PFSK-1 (cell line): ENCODE data around the gene RPL23.

Experiments used
- FOXP2 ChIP-seq: optimal IDR thresholded peaks from 2 replicates; pipeline ENCODE3; 2011; ENCODE audit warnings: borderline replicate concordance, control low read depth, inconsistent platforms; ENCODE audit not compliant: insufficient read depth; ENCODE audit errors: extremely low read length, extremely low read depth
- POLR2AphosphoS5 ChIP-seq: IDR thresholded peaks from 2 replicates; pipeline ENCODE4 v1.6.1; 2012; ENCODE audit warnings: low read depth, mild to moderate bottlenecking, control low read depth, low read length, moderate library complexity
- SIN3A ChIP-seq: IDR thresholded peaks from 2 replicates; pipeline ENCODE4 v1.6.1; 2012; ENCODE audit warnings: mild to moderate bottlenecking, low read length, moderate library complexity, borderline replicate concordance; ENCODE audit not compliant: insufficient read depth
- TAF1 ChIP-seq: IDR thresholded peaks from 2 replicates; pipeline ENCODE4 v1.6.1; 2012; ENCODE audit warnings: low read length, control low read depth, borderline replicate concordance; ENCODE audit not compliant: insufficient read depth
- TF ChIP-seq, protein P1 (sequence below), 2 experiments: IDR thresholded peaks; 2 replicates each; pipeline versions ENCODE4 v1.6.1 to v1.8.0; 2011 to 2012; ENCODE audit warnings: low read depth in 2 of 2, low read length in 2 of 2, control low read depth in 1 of 2, inconsistent platforms in 1 of 2, mild to moderate bottlenecking in 1 of 2, moderate library complexity in 1 of 2; ENCODE audit not compliant: insufficient read depth in 1 of 2

Gene RPL23

DNA sequence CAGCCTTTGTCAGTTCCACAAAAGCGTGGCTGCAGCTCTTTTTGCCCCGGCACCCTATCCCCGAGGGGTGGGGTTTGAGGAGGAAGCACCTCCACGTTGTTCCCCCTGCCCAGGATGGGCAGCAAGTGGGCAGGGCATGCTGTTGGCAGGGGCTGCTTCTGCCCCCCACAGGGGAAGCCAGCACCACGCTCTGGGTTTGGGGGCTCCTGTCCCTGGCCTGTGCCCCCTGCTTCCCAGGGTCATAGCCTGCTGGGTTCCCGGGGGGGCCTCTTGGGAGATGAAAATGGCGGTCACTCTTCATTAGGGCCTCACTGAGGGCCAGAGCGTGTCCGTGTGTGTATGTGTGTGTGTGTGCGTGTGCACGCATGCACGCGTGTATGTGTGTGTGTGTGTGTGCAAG, 39.1 kb upstream of the RPL23 start:
- TF ChIP-seq, protein P1, sequence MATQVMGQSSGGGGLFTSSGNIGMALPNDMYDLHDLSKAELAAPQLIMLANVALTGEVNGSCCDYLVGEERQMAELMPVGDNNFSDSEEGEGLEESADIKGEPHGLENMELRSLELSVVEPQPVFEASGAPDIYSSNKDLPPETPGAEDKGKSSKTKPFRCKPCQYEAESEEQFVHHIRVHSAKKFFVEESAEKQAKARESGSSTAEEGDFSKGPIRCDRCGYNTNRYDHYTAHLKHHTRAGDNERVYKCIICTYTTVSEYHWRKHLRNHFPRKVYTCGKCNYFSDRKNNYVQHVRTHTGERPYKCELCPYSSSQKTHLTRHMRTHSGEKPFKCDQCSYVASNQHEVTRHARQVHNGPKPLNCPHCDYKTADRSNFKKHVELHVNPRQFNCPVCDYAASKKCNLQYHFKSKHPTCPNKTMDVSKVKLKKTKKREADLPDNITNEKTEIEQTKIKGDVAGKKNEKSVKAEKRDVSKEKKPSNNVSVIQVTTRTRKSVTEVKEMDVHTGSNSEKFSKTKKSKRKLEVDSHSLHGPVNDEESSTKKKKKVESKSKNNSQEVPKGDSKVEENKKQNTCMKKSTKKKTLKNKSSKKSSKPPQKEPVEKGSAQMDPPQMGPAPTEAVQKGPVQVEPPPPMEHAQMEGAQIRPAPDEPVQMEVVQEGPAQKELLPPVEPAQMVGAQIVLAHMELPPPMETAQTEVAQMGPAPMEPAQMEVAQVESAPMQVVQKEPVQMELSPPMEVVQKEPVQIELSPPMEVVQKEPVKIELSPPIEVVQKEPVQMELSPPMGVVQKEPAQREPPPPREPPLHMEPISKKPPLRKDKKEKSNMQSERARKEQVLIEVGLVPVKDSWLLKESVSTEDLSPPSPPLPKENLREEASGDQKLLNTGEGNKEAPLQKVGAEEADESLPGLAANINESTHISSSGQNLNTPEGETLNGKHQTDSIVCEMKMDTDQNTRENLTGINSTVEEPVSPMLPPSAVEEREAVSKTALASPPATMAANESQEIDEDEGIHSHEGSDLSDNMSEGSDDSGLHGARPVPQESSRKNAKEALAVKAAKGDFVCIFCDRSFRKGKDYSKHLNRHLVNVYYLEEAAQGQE (IDR thresholded peaks at IDR 0.05; ENCODE audit: insufficient read depth in 1 of 2, low read depth in 2 of 2, low read length in 2 of 2), result no peak
- TF ChIP-seq SIN3A (no peak), FOXP2 (no peak), TAF1 (no peak), POLR2AphosphoS5 (no peak)

DNA sequence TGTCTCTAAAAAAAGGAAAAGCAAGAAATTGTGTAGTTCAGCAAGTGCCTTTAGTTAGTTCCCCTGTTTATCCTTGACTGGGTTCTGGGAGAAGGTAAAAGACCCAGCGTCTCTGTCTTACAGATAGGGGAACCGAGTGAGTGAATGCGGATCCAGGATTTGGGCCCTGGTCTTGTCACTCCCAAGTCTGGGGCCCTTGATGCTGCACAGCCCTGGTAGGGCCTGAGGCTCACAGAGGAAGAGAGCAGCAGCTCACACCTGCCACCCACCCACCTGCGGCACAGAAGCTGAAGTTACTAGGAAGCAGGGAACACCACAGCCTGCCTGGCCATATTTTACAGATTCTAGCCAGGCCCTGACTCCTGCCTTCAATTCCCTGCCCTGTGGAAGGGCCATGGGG, 38.6 kb upstream of the RPL23 start:
- no peak for TF ChIP-seq SIN3A
- no peak for TF ChIP-seq POLR2AphosphoS5

DNA sequence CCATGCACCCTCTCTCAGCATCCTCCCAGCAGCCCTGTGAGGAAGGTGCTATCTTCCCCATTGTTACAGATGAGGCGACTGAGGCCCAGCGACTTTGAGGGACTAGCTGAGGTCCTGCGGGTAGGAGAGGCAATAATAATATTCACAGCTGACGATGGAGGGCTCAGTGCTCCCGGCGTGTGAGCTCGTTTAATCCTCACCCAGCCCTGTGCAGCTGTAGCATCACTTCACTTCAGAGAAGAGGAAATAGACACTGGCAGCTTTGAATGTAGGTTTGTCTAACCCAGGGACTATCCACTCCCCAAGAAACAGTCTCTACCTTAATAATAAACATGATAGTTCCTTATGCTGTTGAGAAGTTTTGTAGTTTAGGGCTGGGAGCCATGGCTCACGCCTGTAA, 37.9 kb upstream of the RPL23 start:
- TF ChIP-seq SIN3A (no peak), POLR2AphosphoS5 (no peak), TAF1 (no peak), FOXP2 (no peak)
- TF ChIP-seq, protein P1 (IDR thresholded peaks at IDR 0.05; ENCODE audit: insufficient read depth in 1 of 2, low read depth in 2 of 2, low read length in 2 of 2), result no peak

DNA sequence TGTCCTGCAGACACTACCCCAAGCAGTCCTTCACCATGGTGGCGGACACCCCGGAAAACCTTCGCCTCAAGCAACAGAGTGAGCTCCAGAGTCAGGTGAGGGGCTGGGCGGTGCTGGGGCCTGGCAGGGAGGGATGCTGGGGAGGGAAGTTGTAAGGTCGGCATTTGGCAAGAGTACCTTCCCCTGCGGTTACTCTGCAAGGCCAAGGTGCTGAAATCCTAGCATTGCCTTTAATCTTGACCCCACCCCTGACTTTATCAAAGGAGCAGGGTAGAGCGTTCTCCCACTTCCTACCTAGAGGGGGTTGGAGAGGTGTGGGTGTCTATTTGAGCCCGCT, 36.9 kb upstream of the RPL23 start:
- TF ChIP-seq SIN3A, result no peak
- no peak for TF ChIP-seq POLR2AphosphoS5
- TF ChIP-seq TAF1, result no peak
- TF ChIP-seq, protein P1 (IDR thresholded peaks at IDR 0.05; ENCODE audit: insufficient read depth in 1 of 2, low read depth in 2 of 2, low read length in 2 of 2), result no peak
- no peak for TF ChIP-seq FOXP2

DNA sequence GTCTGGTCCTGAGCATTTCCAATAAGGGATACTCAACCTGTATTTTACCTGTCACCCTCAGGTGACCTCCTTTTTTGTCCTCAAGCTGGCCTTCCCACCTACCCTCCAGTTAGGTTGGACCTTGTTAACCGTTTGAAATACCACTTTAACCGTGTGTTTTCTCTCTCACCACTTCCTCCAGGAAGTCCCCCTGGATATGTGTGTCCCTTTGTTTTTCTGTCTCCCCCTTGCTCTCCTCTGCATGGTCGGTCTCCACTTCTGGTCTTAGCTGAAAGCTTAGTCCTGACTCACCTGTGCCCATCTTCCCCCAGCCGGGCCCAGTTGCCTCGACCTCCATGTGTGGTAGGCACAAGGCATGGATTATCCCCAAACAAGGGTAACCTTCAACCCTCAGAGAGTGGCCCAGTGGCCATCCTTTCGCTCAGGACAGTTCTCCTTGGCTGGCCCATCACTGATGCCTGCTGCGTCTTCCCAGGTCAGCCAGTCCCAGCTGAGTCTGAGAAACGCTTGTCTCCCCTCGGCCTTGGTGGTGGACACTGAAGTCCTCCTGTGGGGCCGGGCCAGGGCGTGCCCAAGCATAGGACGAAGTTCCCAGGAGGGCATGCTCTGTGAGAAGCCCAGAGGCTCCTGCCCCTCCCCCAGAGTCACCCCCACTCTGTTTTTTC, 36.4 kb upstream of the RPL23 start:
- TF ChIP-seq POLR2AphosphoS5, result no peak

DNA sequence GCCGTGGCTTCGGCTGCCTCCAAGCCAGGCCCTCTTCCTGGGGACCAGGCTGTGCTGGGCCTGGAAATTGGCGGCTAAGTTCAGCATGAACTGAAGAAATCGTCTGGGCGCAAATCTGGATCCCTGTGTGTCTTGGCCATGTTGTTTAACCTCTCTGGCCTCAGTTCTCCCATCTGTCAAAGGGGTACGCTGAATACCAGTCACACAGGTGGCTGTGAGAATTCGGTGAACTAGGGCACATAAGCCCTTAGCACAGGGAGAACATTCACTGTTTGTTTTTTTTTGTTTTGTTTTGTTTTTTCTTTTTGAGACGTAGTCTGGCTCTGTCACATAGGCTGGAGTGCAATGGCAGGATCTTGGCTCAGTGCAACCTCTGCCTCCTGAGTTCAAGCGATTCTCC, 35.3 kb upstream of the RPL23 start:
- TF ChIP-seq, protein P1 (IDR thresholded peaks at IDR 0.05; ENCODE audit: insufficient read depth in 1 of 2, low read depth in 2 of 2, low read length in 2 of 2), result no peak
- TF ChIP-seq TAF1 (no peak), SIN3A (no peak), FOXP2 (no peak), POLR2AphosphoS5 (no peak)
